Measurements from ENCODE around the gene UNC13C. TPM values are rescaled to one million over a fixed set of nuclear protein-coding genes. Genes with fewer than 3 reads are reported as not detected.

UNC13C gene
- polyA plus RNA-seq, 1 donor from 2014 or later, result 4.0 TPM

- no peaks in the 10 kb centered on the region for H4K20me1 ChIP-seq (ENCODE audit: insufficient read depth)
- TF ChIP-seq MXI1 (conservative IDR thresholded peaks at IDR 0.05; ENCODE audit: poor library complexity, severe bottlenecking) (no peak), RAD21 (conservative IDR thresholded peaks at IDR 0.05) (no peak), EZH2 (IDR thresholded peaks at IDR 0.05; ENCODE audit: borderline replicate concordance, insufficient read depth, low read length, poor library complexity, severe bottlenecking) (no peak), POLR2AphosphoS5 (IDR thresholded peaks at IDR 0.05) (no peak), SMC3 (conservative IDR thresholded peaks at IDR 0.05; ENCODE audit: poor library complexity) (no peak), REST (IDR thresholded peaks at IDR 0.05; ENCODE audit: borderline replicate concordance) (no peak), EP300 (conservative IDR thresholded peaks at IDR 0.05; ENCODE audit: poor library complexity, severe bottlenecking) (no peak), TAF1 (IDR thresholded peaks at IDR 0.05; ENCODE audit: low read depth) (no peak), CTCF (IDR thresholded peaks at IDR 0.05; ENCODE audit: poor library complexity, severe bottlenecking) (no peak)
- no peaks in the 10 kb centered on the region for H3K79me2 ChIP-seq (replicated peaks; ENCODE audit: insufficient read depth, low read length)
- H3K4me3 ChIP-seq (ENCODE audit: low read length), result no peak overlapping the region
- no peaks in the 10 kb centered on the region for H3K27me3 ChIP-seq (ENCODE audit: insufficient read depth, low read depth, low read length)
- no peaks in the 10 kb centered on the region for H3K36me3 ChIP-seq (ENCODE audit: insufficient read depth, low read length)
- H3K4me2 ChIP-seq (ENCODE audit: low read length), result no peak overlapping the region
- H3K9me3 ChIP-seq (ENCODE audit: low read length), result no peaks in the 10 kb centered on the region
- H3K9ac ChIP-seq (ENCODE audit: low read length), result no peak overlapping the region
- no peak overlapping the region for H3K27ac ChIP-seq (ENCODE audit: low read length)
- H3F3A ChIP-seq (ENCODE audit: insufficient read depth, low read length, poor library complexity, severe bottlenecking), result no peaks in the 10 kb centered on the region
- H3K9me2 ChIP-seq (ENCODE audit: insufficient read depth, low read length), result no peaks in the 10 kb centered on the region
- H2AFZ ChIP-seq (ENCODE audit: low read depth, low read length), result no peak overlapping the region
Measured at GRCh38 chr15:54345301-54345700, 367.1 kb downstream of the UNC13C start.

GRCh38 chr15:54345827-54346226 lies 367.6 kb downstream of the UNC13C start:
- Histone ChIP-seq H3K27me3 (ENCODE audit: insufficient read depth, low read depth, low read length) (no peaks in the 10 kb centered on the region), H4K20me1 (ENCODE audit: insufficient read depth) (no peaks in the 10 kb centered on the region), H3K36me3 (ENCODE audit: insufficient read depth, low read length) (no peaks in the 10 kb centered on the region), H3K9me2 (ENCODE audit: insufficient read depth, low read length) (no peaks in the 10 kb centered on the region), H3F3A (ENCODE audit: insufficient read depth, low read length, poor library complexity, severe bottlenecking) (no peaks in the 10 kb centered on the region), H3K9ac (ENCODE audit: low read length) (no peak overlapping the region), H3K27ac (ENCODE audit: low read length) (no peak overlapping the region), H3K4me3 (ENCODE audit: low read length) (no peak overlapping the region), H3K79me2 (replicated peaks; ENCODE audit: insufficient read depth, low read length) (no peaks in the 10 kb centered on the region), H2AFZ (ENCODE audit: low read depth, low read length) (no peak overlapping the region), H3K9me3 (ENCODE audit: low read length) (no peaks in the 10 kb centered on the region), H3K4me2 (ENCODE audit: low read length) (no peak overlapping the region)
- TF ChIP-seq EZH2 (IDR thresholded peaks at IDR 0.05; ENCODE audit: borderline replicate concordance, insufficient read depth, low read length, poor library complexity, severe bottlenecking) (no peak), TAF1 (IDR thresholded peaks at IDR 0.05; ENCODE audit: low read depth) (no peak), CTCF (IDR thresholded peaks at IDR 0.05; ENCODE audit: poor library complexity, severe bottlenecking) (no peak), REST (IDR thresholded peaks at IDR 0.05; ENCODE audit: borderline replicate concordance) (no peak), POLR2AphosphoS5 (IDR thresholded peaks at IDR 0.05) (no peak), MXI1 (conservative IDR thresholded peaks at IDR 0.05; ENCODE audit: poor library complexity, severe bottlenecking) (no peak), SMC3 (conservative IDR thresholded peaks at IDR 0.05; ENCODE audit: poor library complexity) (no peak), EP300 (conservative IDR thresholded peaks at IDR 0.05; ENCODE audit: poor library complexity, severe bottlenecking) (no peak), RAD21 (conservative IDR thresholded peaks at IDR 0.05) (no peak)

Measured in neural cell (in vitro differentiated cells).